Peyer's patch (tissue), 4 donors: ENCODE measurements around the gene CEP350. TPM values are rescaled to one million over a fixed set of nuclear protein-coding genes. Genes with fewer than 3 reads are reported as not detected.

Experiments
- DNase-seq, 3 donors: peaks; one replicate each; pipeline ENCODE4 v3.0.0-alpha.2; 2017 to 2019
- H3K27ac ChIP-seq, 4 donors: fragments of 200-600 bp; sonication (generic); one replicate each; pipeline ENCODE4 v1.5.1; 2016 to 2019
- H3K27me3 ChIP-seq, 2 donors: fragments of 200-600 bp; sonication (generic); one replicate each; pipeline ENCODE4 v1.5.1; 2019
- H3K36me3 ChIP-seq, 3 donors: fragments of 200-600 bp; sonication (generic); one replicate each; pipeline ENCODE4 v1.5.1; 2016 to 2019
- H3K4me1 ChIP-seq, 4 donors: fragments of 200-600 bp; sonication (generic); one replicate each; pipeline ENCODE4 v1.5.1; 2016 to 2019
- H3K4me3 ChIP-seq, 4 donors: fragments of 200-600 bp; sonication (generic); 1 replicate in 3 of 4; 2 replicates in 1 of 4; pipeline ENCODE4 v1.5.1; 2016 to 2019; ENCODE audit warnings: mild to moderate bottlenecking in 1 of 4
- H3K9me3 ChIP-seq, 4 donors: fragments of 200-600 bp; sonication (generic); one replicate each; pipeline ENCODE4 v1.5.1; 2016 to 2019; ENCODE audit warnings: mild to moderate bottlenecking in 1 of 4
- CTCF ChIP-seq, 6 experiments: fragments of 450-650 bp in 4 of 6; fragments of 200-600 bp in 2 of 6; sonication (generic) in 1 of 6; IDR thresholded peaks; one replicate each; pipeline ENCODE4 v1.5.1; 2017 to 2019; ENCODE audit warnings: antibody characterized with exemption in 6 of 6, mild to moderate bottlenecking in 3 of 6, moderate library complexity in 1 of 6
- POLR2A ChIP-seq, 2 donors: fragments of 450-650 bp; IDR thresholded peaks; one replicate each; pipeline ENCODE4 v1.5.1; 2017; ENCODE audit warnings: antibody characterized with exemption in 2 of 2, mild to moderate bottlenecking in 2 of 2, moderate library complexity in 2 of 2
- total RNA-seq, 4 donors: library from RNA; depleted of rRNA; stranded (reverse); fragments of >200 nt; gene quantifications; one replicate each; pipeline ENCODE4 v1.1.0, GENCODE V29; 2016

CEP350 gene
- total RNA-seq, 4 donors from 2014 or later = 86.0 to 196 (median 87.8) TPM

- peaks cover 0 to 62% (median 4%) of the 10 kb centered on the region in 3 donors for H3K36me3 ChIP-seq
- H3K4me1 ChIP-seq = no peaks in the 10 kb centered on the region
- no peak overlapping the region for H3K4me3 ChIP-seq
- H3K27ac ChIP-seq = no peak overlapping the region
- H3K27me3 ChIP-seq = no peaks in the 10 kb centered on the region
- no peaks in the 10 kb centered on the region for H3K9me3 ChIP-seq
- DNase-seq = no peak
- TF ChIP-seq POLR2A (IDR thresholded peaks at IDR 0.05) (no peak), CTCF (IDR thresholded peaks at IDR 0.05) (no peak)
These were observed 87.0 kb downstream of the CEP350 start for GRCh38 chr1:180041582-180041981.

- no peaks in the 10 kb centered on the region for H3K4me1 ChIP-seq
- H3K36me3 ChIP-seq = peaks cover 0 to 61% (median 4%) of the 10 kb centered on the region in 3 donors
- TF ChIP-seq CTCF (IDR thresholded peaks at IDR 0.05) = no peak
- no peak for TF ChIP-seq POLR2A (IDR thresholded peaks at IDR 0.05)
- no peak overlapping the region for H3K27ac ChIP-seq
- H3K9me3 ChIP-seq = no peaks in the 10 kb centered on the region
- no peak overlapping the region for H3K4me3 ChIP-seq
- H3K27me3 ChIP-seq = no peaks in the 10 kb centered on the region
- DNase-seq = no peak
These were observed 88.5 kb downstream of the CEP350 start for GRCh38 chr1:180042988-180043622.

- Histone ChIP-seq H3K4me3 (no peak overlapping the region), H3K36me3 (peaks cover 0 to 68% (median 4%) of the 10 kb centered on the region in 3 donors), H3K4me1 (no peaks in the 10 kb centered on the region), H3K27me3 (no peaks in the 10 kb centered on the region), H3K27ac (no peak overlapping the region), H3K9me3 (no peaks in the 10 kb centered on the region)
- TF ChIP-seq POLR2A (IDR thresholded peaks at IDR 0.05) (no peak), CTCF (IDR thresholded peaks at IDR 0.05) (no peak)
- no peak for DNase-seq
These were observed 89.2 kb downstream of the CEP350 start for GRCh38 chr1:180043785-180044184.

GRCh38 chr1:180046674-180047073 lies 92.1 kb downstream of the CEP350 start:
- no peak overlapping the region for H3K4me3 ChIP-seq
- DNase-seq = no peak
- no peaks in the 10 kb centered on the region for H3K4me1 ChIP-seq
- no peaks in the 10 kb centered on the region for H3K27me3 ChIP-seq
- H3K36me3 ChIP-seq = peaks cover 0 to 93% (median 4%) of the 10 kb centered on the region in 3 donors
- H3K27ac ChIP-seq = no peak overlapping the region
- TF ChIP-seq CTCF (IDR thresholded peaks at IDR 0.05) (no peak), POLR2A (IDR thresholded peaks at IDR 0.05) (no peak)
- no peaks in the 10 kb centered on the region for H3K9me3 ChIP-seq

GRCh38 chr1:180053594-180054567 lies 99.3 kb downstream of the CEP350 start:
- TF ChIP-seq POLR2A (IDR thresholded peaks at IDR 0.05) (no peak), CTCF (IDR thresholded peaks at IDR 0.05) (no peak)
- DNase-seq = no peak
- Histone ChIP-seq H3K27me3 (no peaks in the 10 kb centered on the region), H3K4me3 (no peak overlapping the region), H3K27ac (no peak overlapping the region), H3K9me3 (no peaks in the 10 kb centered on the region), H3K36me3 (peaks cover 0 to 96% (median 0%) of the 10 kb centered on the region in 3 donors), H3K4me1 (no peaks in the 10 kb centered on the region)
